LNCAP (cell line): ENCODE data around the gene HSD17B3.

ENCODE experiments used
- TF ChIP-seq, protein P1 (sequence below): fragments of 450-650 bp; IDR thresholded peaks from 2 replicates; pipeline ENCODE4 v1.5.1; 2017; ENCODE audit warnings: mild to moderate bottlenecking

Gene HSD17B3

DNA sequence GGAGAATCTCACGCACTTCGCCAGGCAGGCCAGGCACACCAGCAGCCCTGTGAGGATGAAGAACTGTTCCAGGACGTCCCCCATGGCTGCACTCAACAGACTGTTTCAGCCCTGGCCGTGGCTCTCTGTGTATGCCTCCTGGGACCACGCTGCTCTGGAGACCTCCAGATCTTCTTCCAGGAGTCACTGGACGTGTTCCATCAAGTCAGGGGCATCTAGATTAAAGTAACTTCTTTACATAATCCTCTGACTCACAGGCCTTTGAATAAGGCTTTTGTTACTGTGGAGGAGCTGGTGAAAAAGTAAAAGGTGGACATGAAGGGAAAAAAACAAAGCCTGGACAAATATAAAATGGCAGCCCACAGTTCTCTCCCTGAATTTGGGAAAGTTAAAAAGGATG lies at the start of gene HSD17B3:
HSD17B3 (minus strand) TSS at position 156 of the 400 bp plus-strand sequence; CDS start at position 84, 72 bp downstream.
- TF ChIP-seq, protein P1, sequence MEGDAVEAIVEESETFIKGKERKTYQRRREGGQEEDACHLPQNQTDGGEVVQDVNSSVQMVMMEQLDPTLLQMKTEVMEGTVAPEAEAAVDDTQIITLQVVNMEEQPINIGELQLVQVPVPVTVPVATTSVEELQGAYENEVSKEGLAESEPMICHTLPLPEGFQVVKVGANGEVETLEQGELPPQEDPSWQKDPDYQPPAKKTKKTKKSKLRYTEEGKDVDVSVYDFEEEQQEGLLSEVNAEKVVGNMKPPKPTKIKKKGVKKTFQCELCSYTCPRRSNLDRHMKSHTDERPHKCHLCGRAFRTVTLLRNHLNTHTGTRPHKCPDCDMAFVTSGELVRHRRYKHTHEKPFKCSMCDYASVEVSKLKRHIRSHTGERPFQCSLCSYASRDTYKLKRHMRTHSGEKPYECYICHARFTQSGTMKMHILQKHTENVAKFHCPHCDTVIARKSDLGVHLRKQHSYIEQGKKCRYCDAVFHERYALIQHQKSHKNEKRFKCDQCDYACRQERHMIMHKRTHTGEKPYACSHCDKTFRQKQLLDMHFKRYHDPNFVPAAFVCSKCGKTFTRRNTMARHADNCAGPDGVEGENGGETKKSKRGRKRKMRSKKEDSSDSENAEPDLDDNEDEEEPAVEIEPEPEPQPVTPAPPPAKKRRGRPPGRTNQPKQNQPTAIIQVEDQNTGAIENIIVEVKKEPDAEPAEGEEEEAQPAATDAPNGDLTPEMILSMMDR, result no peak

DNA sequence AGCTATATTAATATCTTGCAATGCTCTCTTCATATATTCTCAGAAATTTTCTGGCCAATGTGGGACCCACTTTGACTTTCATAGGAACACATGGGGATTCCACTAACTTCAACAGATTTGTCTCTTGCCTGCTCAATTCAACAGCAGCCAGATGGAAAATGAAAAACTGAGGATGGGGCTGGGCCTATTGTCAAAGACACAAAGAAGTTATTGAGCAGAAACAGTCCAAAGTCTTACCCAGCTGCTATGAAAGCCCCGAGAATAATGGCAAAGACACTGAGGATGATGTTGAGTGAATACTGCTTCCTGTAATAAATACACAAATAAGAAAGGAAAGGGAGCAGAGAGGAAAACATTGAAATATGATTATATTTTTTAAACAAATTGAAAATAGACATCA lies 48.9 kb upstream of the HSD17B3 start:
- TF ChIP-seq, protein P1, result no peak

DNA sequence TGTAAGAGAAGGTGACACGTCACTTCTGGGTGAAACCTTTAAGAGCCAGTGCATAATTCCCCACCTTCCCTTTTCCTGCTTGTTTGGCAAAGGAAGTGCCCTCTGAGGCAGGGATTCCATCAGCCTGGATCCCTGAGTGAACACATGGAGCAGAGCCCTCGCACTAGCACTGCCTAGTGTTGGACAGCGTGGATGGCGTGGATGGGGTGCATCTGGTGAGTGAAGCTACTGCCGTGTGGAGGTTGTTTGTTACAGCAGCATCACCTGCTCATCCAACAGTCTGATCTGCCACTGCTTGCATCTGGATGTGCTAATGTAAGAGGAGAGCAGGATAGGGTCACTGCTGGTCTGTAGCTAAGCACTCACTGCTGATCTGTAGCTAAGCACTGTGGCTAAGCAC lies 46.3 kb upstream of the HSD17B3 start:
- TF ChIP-seq, protein P1, result no peak

DNA sequence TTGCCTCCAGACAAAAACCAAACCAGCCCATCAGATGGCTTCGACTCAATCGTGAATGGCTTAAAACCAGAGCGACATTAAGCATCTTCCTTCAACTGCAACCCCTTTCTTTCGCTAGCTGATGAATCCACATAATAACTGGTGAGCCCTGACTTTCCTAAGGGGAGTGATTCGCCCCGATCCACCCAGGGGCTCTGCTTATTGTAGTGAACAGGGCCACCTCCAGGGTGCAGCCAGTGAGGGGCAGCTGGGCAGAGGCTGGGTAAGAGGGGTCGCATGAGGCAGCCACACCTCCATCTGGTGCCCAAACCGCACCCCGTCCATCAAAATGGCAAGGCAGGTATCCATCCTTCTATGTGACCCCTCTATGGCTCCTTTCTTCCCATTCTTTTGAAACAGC lies 43.6 kb upstream of the HSD17B3 start:
- TF ChIP-seq, protein P1, result no peak

DNA sequence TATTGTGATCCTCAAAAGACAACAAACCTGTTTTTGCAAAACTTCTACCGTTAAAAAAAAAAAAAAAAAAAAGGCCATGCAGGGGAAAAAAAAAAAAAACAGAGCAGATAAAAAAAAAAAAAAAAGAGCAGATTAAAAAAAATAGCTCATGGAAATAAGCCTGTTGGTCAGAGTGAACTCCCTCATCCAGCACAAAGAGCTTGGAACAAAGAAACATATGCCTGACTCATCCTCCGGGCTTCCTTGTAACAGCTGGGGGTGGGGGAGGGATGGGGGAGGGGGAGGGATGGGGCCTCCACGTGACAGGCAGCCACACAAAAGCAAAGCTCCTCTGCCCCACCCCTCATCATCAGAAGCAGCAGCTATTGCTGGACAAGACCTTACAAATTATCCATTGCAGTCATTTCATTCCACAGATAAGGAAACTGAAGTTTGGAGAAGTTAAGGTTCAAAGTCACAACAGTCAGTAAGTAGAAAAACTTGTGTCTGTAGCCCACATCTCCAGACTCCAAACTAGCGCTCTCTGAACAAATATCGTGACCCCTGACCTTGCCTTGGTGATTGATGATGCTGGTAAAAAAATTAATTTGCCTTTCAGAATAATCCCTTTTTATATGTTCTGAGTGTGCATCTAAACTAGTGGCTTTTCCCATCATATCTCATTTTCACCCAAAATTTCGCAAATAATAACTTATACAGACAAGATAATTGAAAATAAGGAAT lies 42.6 kb upstream of the HSD17B3 start:
- TF ChIP-seq, protein P1, result no peak

DNA sequence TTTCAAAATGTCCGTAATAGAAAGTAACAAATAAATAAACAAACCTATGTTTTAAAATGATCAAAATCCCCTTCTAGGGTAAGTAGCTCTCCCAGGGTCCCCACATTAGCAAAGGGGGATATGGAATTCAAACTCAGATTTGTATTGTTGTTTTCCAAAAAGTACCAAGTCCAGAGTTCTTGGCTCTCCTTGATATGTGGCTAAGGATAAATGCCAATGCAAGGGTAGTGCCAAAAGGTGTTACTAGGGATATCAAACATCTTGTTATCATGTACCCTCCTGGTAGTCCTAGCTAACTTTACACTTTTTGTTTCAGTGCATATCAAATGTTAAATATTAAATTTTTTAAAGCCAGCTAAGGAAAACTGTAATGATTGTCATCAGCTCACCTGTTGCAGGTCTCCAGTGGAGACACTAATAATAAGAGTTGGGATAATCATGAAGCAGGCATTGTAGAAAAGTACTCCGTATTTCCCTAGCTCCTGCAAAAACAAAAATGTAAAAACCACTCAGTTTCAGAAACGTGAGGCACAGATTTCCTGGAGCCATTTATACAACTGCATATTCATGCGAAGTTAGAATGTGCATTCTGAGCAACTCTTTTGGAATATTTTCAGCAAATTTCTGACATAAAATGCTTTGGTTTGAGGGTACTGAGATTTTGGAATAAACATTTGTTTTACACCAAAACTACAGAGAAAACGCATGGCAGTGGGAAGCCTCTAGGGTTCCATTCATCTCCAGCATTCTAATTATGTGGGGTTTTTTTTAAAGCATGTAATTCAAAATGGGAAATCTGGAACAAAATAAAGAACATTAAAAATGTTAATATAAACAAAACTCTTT lies 41.8 kb upstream of the HSD17B3 start:
- TF ChIP-seq, protein P1, result no peak

DNA sequence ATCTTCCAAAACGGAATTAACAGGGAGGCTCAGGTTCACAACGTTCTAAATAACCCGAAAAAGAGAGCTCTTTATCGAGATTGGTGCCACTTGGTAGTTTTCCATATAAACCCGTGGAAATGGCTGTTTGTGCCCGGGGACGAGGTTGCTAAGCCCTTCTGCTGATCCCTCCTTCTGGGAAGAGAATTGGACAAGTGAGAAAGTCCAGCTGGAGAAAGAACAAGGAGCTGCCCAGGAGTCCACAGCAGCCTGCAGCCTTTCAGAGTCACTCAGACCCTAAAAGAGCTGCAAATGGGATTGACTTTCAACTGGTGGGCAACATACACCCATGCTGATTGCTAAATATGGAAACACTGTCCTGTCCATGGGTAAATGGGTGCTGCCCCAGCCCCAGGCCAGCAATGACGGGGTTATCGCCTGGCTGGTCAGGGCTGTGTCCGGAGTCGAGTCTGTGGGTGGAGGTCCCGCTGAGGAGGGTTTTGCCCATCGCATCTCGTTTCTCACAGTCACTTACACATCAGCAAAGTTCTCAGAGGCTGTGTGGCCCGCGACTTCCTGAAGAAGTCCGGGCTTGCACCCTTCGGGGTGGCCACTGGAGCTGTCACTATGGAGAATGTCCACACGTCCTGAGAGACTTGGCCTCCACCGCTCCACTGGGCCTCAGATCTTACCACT lies 40.7 kb upstream of the HSD17B3 start:
- TF ChIP-seq, protein P1, result no peak
